ENCODE measurements around the gene ARL8A.

DNA sequence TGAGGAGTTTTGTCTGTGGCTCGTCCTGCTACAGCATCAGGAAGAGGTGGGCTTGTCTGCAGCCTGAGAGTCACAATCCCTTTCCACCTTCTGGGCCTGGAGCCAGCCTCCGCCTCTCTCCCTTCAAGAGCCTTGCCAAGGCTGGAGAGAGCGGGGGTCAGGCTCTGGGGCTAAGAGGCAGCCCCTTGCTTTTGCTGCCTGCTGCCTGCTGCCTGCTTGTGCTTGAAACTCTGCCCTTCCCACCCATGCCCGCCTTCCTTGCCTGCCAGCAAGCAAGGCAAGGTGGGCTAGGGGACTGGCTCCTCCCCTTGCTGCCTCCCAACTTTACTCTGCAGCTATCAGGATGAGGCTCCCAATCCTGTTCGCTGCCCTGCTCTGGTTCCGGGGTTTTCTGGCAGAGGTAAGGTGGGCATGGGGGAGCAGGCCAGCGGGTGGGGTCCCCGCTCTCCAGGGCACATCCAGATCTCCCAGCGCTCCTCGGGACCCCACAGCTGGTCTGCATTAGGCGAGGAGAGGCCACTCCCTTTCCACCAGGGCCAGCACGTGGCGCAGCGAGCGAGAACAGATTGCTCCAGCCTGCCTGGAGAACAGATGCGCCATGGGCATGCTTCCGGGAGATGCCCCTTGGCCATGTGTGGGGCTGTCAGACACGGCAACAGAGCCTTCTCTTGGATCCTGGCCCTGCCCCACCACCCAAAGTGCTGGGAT lies 23.3 kb upstream of the ARL8A start:
- TF ChIP-seq, protein P1, sequence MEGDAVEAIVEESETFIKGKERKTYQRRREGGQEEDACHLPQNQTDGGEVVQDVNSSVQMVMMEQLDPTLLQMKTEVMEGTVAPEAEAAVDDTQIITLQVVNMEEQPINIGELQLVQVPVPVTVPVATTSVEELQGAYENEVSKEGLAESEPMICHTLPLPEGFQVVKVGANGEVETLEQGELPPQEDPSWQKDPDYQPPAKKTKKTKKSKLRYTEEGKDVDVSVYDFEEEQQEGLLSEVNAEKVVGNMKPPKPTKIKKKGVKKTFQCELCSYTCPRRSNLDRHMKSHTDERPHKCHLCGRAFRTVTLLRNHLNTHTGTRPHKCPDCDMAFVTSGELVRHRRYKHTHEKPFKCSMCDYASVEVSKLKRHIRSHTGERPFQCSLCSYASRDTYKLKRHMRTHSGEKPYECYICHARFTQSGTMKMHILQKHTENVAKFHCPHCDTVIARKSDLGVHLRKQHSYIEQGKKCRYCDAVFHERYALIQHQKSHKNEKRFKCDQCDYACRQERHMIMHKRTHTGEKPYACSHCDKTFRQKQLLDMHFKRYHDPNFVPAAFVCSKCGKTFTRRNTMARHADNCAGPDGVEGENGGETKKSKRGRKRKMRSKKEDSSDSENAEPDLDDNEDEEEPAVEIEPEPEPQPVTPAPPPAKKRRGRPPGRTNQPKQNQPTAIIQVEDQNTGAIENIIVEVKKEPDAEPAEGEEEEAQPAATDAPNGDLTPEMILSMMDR (IDR thresholded peaks at IDR 0.05; ENCODE audit: poor library complexity) = no peak
- no peak for TF ChIP-seq EZH2 (IDR thresholded peaks at IDR 0.05; ENCODE audit: borderline replicate concordance)

Measured in hepatocyte (in vitro differentiated cells).